ENCODE results near the gene SOS1.

Gene SOS1

DNA sequence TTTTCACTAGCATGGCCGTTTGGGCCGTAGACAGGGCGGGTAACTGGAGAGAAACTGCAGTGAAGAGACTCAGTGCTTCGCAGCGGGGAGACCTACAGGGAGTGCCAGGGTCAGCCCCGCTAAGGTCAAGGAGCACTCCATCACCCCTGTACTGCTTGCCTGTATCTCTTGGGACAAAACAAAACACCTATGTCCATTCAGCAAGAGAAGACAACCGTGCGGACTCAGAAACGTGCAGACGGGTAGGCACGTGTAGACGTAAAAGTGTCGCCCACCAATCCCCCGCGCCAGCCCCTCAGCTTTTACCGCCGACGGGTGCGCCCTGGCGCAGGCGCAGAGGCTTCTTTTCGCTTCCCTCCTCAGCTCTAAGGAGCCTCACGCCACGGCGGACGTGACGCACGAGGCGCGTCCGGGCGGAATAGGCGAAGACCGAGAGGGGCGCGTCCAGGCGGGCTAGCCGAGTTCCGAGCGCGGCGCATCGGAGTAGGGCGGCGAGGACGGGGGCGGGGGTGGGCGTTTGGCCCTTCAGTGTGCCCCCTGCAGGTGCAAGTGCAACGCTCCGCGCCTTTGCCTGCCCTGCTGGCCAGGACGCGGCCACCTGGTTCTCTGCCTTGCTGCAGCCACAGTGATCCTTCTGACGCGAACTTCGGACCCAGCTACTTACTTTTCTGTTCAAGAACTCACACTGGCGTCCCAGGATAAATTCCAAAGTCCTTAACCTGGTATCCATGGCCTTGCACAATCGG lies 3.3 kb upstream of the SOS1 start (continued):
- TF ChIP-seq, protein P1, sequence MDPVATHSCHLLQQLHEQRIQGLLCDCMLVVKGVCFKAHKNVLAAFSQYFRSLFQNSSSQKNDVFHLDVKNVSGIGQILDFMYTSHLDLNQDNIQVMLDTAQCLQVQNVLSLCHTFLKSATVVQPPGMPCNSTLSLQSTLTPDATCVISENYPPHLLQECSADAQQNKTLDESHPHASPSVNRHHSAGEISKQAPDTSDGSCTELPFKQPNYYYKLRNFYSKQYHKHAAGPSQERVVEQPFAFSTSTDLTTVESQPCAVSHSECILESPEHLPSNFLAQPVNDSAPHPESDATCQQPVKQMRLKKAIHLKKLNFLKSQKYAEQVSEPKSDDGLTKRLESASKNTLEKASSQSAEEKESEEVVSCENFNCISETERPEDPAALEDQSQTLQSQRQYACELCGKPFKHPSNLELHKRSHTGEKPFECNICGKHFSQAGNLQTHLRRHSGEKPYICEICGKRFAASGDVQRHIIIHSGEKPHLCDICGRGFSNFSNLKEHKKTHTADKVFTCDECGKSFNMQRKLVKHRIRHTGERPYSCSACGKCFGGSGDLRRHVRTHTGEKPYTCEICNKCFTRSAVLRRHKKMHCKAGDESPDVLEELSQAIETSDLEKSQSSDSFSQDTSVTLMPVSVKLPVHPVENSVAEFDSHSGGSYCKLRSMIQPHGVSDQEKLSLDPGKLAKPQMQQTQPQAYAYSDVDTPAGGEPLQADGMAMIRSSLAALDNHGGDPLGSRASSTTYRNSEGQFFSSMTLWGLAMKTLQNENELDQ (tag by site-specific recombination; IDR thresholded peaks at IDR 0.05; ENCODE audit: low read depth) = no peak
- no peak for TF ChIP-seq ZNF433 (tag by site-specific recombination; IDR thresholded peaks at IDR 0.05; ENCODE audit: low read depth)
- TF ChIP-seq ZBTB10 (tag by site-specific recombination; IDR thresholded peaks at IDR 0.05) = no peak
- no peak for TF ChIP-seq ZNF654 (tag by site-specific recombination; IDR thresholded peaks at IDR 0.05; ENCODE audit: low read depth)
- no peak for TF ChIP-seq ZNF19 (tag by site-specific recombination; IDR thresholded peaks at IDR 0.05; ENCODE audit: low read depth)
- no peak for TF ChIP-seq HIC1 (tag by site-specific recombination; IDR thresholded peaks at IDR 0.05)
- no peak for TF ChIP-seq ZNF677 (tag by site-specific recombination; IDR thresholded peaks at IDR 0.05)
- TF ChIP-seq ZNF624 (tag by site-specific recombination; IDR thresholded peaks at IDR 0.05) = no peak
- TF ChIP-seq ZBTB17 (tag by site-specific recombination; IDR thresholded peaks at IDR 0.05) = peak; percentile 99
- TF ChIP-seq ZNF146 (tag by site-specific recombination; IDR thresholded peaks at IDR 0.05) = 0 out of 2 replicates have a peak, but pooled peaks have one; percentile 12
- TF ChIP-seq, protein P2, sequence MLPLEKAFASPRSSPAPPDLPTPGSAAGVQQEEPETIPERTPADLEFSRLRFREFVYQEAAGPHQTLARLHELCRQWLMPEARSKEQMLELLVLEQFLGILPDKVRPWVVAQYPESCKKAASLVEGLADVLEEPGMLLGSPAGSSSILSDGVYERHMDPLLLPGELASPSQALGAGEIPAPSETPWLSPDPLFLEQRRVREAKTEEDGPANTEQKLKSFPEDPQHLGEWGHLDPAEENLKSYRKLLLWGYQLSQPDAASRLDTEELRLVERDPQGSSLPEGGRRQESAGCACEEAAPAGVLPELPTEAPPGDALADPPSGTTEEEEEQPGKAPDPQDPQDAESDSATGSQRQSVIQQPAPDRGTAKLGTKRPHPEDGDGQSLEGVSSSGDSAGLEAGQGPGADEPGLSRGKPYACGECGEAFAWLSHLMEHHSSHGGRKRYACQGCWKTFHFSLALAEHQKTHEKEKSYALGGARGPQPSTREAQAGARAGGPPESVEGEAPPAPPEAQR (tag by site-specific recombination; IDR thresholded peaks at IDR 0.05) = no peak
- peak; percentile 75 for TF ChIP-seq EGR2 (tag by site-specific recombination; IDR thresholded peaks at IDR 0.05; ENCODE audit: low read depth)
- TF ChIP-seq KLF17 (tag by site-specific recombination; IDR thresholded peaks at IDR 0.05) = no peak
- TF ChIP-seq KLF9 (tag by site-specific recombination; IDR thresholded peaks at IDR 0.05; ENCODE audit: low read depth) = peak; percentile 77
- peak; percentile 66 for TF ChIP-seq GLIS1 (tag by site-specific recombination; IDR thresholded peaks at IDR 0.05)
- no peak for TF ChIP-seq ZNF791 (tag by site-specific recombination; IDR thresholded peaks at IDR 0.05)
